Measurements from ENCODE around the gene ARMH3.

The ARMH3 gene

GRCh38 chr10:101974091-101974971 is 81.6 kb downstream of the ARMH3 start:
- DNase-seq, result no peak

- DNase-seq, result no peak
Measured at GRCh38 chr10:101972761-101973160, 83.2 kb downstream of the ARMH3 start.

GRCh38 chr10:101969412-101969922 is 86.5 kb downstream of the ARMH3 start:
- no peak for DNase-seq

- no peak for DNase-seq
Measured at GRCh38 chr10:101968940-101969321, 87.0 kb downstream of the ARMH3 start.

GRCh38 chr10:101968286-101968939 is 87.6 kb downstream of the ARMH3 start:
- DNase-seq, result no peak

- no peak for DNase-seq
Measured at GRCh38 chr10:101967713-101968112, 88.3 kb downstream of the ARMH3 start.

GRCh38 chr10:101967119-101967518 is 88.9 kb downstream of the ARMH3 start:
- no peak for DNase-seq

GRCh38 chr10:101965075-101965765 is 90.8 kb downstream of the ARMH3 start:
- no peak for DNase-seq

GRCh38 chr10:101961591-101962498 is 94.1 kb downstream of the ARMH3 start:
- DNase-seq, result no peak

GRCh38 chr10:101960879-101961395 is 95.0 kb downstream of the ARMH3 start:
- no peak for DNase-seq

- no peak for DNase-seq
Measured at GRCh38 chr10:101959346-101959916, 96.5 kb downstream of the ARMH3 start.

- no peak for DNase-seq
Measured at GRCh38 chr10:101958691-101959090, 97.3 kb downstream of the ARMH3 start.

GRCh38 chr10:101956898-101957297 is 99.1 kb downstream of the ARMH3 start:
- DNase-seq, result no peak

GRCh38 chr10:101956117-101956516 is 99.9 kb downstream of the ARMH3 start:
- no peak for DNase-seq

- DNase-seq, result no peak
Measured at GRCh38 chr10:101952191-101952590, 103.8 kb downstream of the ARMH3 start.

- DNase-seq, result no peak
Measured at GRCh38 chr10:101950213-101950612, 105.8 kb downstream of the ARMH3 start.

GRCh38 chr10:101941871-101942270 is 114.1 kb downstream of the ARMH3 start:
- no peak for DNase-seq

- DNase-seq, result no peak
Measured at GRCh38 chr10:101940916-101941315, 115.1 kb downstream of the ARMH3 start.

- no peak for DNase-seq
Measured at GRCh38 chr10:101939729-101940128, 116.2 kb downstream of the ARMH3 start.

- no peak for DNase-seq
Measured at GRCh38 chr10:101939008-101939648, 116.8 kb downstream of the ARMH3 start.

- no peak for DNase-seq
Measured at GRCh38 chr10:101938305-101939007, 117.5 kb downstream of the ARMH3 start.
